Heart left ventricle (tissue), 16 donors: ENCODE measurements around the gene DTX1. TPM values are rescaled to one million over a fixed set of nuclear protein-coding genes. Genes with fewer than 3 reads are reported as not detected.

Source experiments
- ATAC-seq, 4 donors: fragments of 200-7000 bp; cut with Tn5 transposase; one replicate each; pipeline ENCODE4 v1.9.1; 2020 to 2022; ENCODE audit warnings: moderate library complexity in 4 of 4, mild to moderate bottlenecking in 3 of 4, moderate number of reproducible peaks in 1 of 4
- DNase-seq, 5 donors: peaks; one replicate each; pipeline ENCODE4 v3.0.0-alpha.2; 2020
- H3K27ac ChIP-seq, 12 donors: fragments of 200-600 bp; sonication (generic) in 4 of 12; one replicate each; pipeline versions ENCODE4 v1.5.0 to v1.8.0; 2016 to 2022; ENCODE audit warnings: mild to moderate bottlenecking in 2 of 12
- H3K27me3 ChIP-seq, 9 donors: fragments of 200-600 bp; sonication (generic) in 2 of 9; one replicate each; pipeline versions ENCODE4 v1.5.1 to v1.8.0; 2016 to 2022; ENCODE audit warnings: mild to moderate bottlenecking in 3 of 9
- H3K36me3 ChIP-seq, 9 donors: fragments of 200-600 bp; sonication (generic) in 2 of 9; one replicate each; pipeline versions ENCODE4 v1.5.0 to v1.8.0; 2018 to 2022; ENCODE audit warnings: mild to moderate bottlenecking in 2 of 9
- H3K4me1 ChIP-seq, 12 donors: fragments of 200-600 bp; sonication (generic) in 4 of 12; one replicate each; pipeline versions ENCODE4 v1.5.0 to v1.8.0; 2016 to 2022; ENCODE audit warnings: mild to moderate bottlenecking in 3 of 12
- H3K4me3 ChIP-seq, 12 donors: fragments of 200-600 bp; sonication (generic) in 4 of 12; one replicate each; pipeline versions ENCODE4 v1.5.0 to v1.8.0; 2017 to 2022; ENCODE audit warnings: mild to moderate bottlenecking in 9 of 12, moderate library complexity in 4 of 12
- H3K9me3 ChIP-seq, 12 donors: fragments of 200-600 bp; sonication (generic) in 4 of 12; one replicate each; pipeline versions ENCODE4 v1.5.0 to v1.8.0; 2016 to 2022; ENCODE audit warnings: mild to moderate bottlenecking in 1 of 12
- POLR2A ChIP-seq, 2 donors: fragments of 450-650 bp; IDR thresholded peaks; one replicate each; pipeline ENCODE4 v1.6.1; 2017; ENCODE audit warnings: antibody characterized with exemption in 2 of 2, mild to moderate bottlenecking in 2 of 2, moderate library complexity in 2 of 2
- WGBS, 4 donors: extraction: QIAGEN DNeasy Blood & Tissue Kit in 2 of 4; methylation state at CpG; one replicate each; pipeline versions ENCODE4 v1.1.5 to v1.1.7; 2013 to 2018; 5-methylcytosine and 5-hydroxymethylcytosine counted together
- intact Hi-C, 10 donors: fragments of 100-400 bp; cut with DNase I; formaldehyde crosslinking; loops; one replicate each; pipeline versions ENCODE4 v1.11.1 to v1.14.2; 2022
- polyA plus RNA-seq, 2 donors: library from polyadenylated mRNA; stranded (reverse); fragments of 200-250 nt; gene quantifications; one replicate each; pipeline ENCODE4 v1.2.3, GENCODE V29; 2013
- total RNA-seq, 9 donors: library from RNA; depleted of rRNA in 2 of 9; stranded (reverse); fragments of >200 nt in 2 of 9; fragmentation: NEBNext Ultra II Directional in 3 of 9; extraction: Animal tissue kit (Norgen Biotek cat#: 25700) in 3 of 9; gene quantifications; one replicate each; pipeline versions ENCODE4 v1.1.0 to v1.2.4, GENCODE V29; 2016 to 2023
- TF ChIP-seq, protein P1 (sequence below), 12 donors: fragments of 200-600 bp; sonication (generic) in 4 of 12; IDR thresholded peaks; one replicate each; pipeline versions ENCODE4 v1.5.0 to v1.8.0; 2018 to 2022; ENCODE audit warnings: antibody characterized with exemption in 12 of 12, mild to moderate bottlenecking in 5 of 12
- donor health status: ischemic (EF 13 %, LVEDD 7.1; RV severe dilation, severe dysfunction).
- donor health status: healthy with polysubstance abuse.
- donor health status: DM: no; HTN: yes; CAD: no.
- donor health status: DM: no; HTN: no; CAD: no.
- donor health status: ischemic (EF 25% LVEDD 6.9; RV normal size, moderate dysfunction).
- donor health status: ischemic (EF 25% LVEDD 5.7; RV mildly dilated, moderate dysfunction).
- donor health status: healthy.
- donor health status: DM: yes; HTN: yes; CAD: no.
- donor health status: ischemic (EF 35%, LVEDD 5.7; RV mildly dilated, moderate dysfunction).
- donor health status: nonischemic (EF 11% LVEDD 7.7; RV severe dilation, severe dysfunction).
- donor health status: DM: yes; HTN: yes; CAD: no.
- donor health status: PGD.
- donor health status: ischemic (EF 29% LVEDD 5.4; RV normal size, mild dysfunction).
- donor health status: nonischemic (EF 23%, LVEDD 6.1; RV moderate dilation, normal function).

The DTX1 gene
- total and polyA plus RNA-seq, 11 donors = 0.50 to 3.2 (median 1.8) TPM

DNA sequence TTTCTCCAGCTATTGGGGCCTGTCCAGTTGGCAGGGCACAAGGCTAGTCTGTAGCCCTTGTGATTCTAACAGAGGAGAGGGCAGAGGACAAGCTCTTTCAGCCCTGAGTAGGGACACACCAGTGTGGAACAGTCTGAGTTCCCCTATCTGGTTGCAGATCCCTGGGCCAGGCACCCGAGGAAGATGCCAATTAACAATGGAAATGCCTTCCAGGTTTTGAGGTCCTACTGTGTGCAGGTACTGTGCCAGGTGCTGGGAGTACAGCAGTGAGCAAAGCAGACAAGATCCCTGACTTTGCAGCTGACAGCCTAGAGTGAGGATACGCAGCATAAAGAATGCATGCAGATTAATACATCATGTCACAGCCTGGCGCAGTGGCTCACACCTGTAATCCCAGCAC, 17.1 kb downstream of the DTX1 start:
- ATAC-seq = no peak
- H3K9me3 ChIP-seq = no peaks in the 10 kb centered on the region
- no peak overlapping the region for H3K27ac ChIP-seq
- no peak overlapping the region for H3K4me3 ChIP-seq
- peaks cover 0 to 14% (median 5%) of the 10 kb centered on the region in 9 donors for H3K27me3 ChIP-seq
- DNase-seq = no peak
- TF ChIP-seq, protein P1, sequence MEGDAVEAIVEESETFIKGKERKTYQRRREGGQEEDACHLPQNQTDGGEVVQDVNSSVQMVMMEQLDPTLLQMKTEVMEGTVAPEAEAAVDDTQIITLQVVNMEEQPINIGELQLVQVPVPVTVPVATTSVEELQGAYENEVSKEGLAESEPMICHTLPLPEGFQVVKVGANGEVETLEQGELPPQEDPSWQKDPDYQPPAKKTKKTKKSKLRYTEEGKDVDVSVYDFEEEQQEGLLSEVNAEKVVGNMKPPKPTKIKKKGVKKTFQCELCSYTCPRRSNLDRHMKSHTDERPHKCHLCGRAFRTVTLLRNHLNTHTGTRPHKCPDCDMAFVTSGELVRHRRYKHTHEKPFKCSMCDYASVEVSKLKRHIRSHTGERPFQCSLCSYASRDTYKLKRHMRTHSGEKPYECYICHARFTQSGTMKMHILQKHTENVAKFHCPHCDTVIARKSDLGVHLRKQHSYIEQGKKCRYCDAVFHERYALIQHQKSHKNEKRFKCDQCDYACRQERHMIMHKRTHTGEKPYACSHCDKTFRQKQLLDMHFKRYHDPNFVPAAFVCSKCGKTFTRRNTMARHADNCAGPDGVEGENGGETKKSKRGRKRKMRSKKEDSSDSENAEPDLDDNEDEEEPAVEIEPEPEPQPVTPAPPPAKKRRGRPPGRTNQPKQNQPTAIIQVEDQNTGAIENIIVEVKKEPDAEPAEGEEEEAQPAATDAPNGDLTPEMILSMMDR (IDR thresholded peaks at IDR 0.05) = no peak
- no peak for TF ChIP-seq POLR2A (IDR thresholded peaks at IDR 0.05)
- peaks cover 0 to 26% (median 12%) of the 10 kb centered on the region in 12 donors for H3K4me1 ChIP-seq
- H3K36me3 ChIP-seq = no peaks in the 10 kb centered on the region
- WGBS, 4 donors = 78 to 85% (median 81%) methylated on average over 3 of the region's 3 CpGs
- intact Hi-C loops = no loop called here

DNA sequence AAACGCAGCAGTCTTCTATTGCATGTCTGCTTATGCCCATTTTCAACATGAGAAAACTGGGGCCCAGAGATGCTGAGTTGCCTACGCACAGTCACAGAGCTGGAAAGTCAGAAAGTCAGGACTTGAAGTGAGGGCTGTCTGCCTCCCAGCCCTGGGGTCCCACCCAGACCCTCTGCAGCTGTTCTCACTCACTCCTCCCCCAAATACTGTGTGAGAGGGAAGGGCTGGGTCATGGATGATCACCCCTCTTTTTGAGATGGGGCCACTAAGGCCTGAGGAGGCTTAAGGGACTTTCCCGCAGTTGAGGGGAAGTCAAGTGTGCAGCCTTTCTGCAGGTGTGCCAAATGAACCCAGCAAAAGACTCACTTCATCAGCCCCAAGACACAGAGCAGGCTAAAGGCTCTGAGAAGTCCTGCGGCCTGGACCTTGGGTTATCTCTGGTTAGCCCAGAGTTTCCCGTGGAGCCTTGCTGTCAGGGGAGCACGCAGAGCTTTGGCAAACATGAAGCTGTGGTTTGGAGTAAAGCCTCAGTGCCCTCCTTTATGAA, 18.7 kb downstream of the DTX1 start:
- DNase-seq = no peak
- WGBS, 4 donors = 73 to 81% (median 76%) methylated on average over 6 of the region's 6 CpGs
- H3K4me1 ChIP-seq = peaks cover 0 to 21% (median 11%) of the 10 kb centered on the region in 12 donors
- H3K27me3 ChIP-seq = peaks cover 0 to 26% (median 5%) of the 10 kb centered on the region in 9 donors
- no peaks in the 10 kb centered on the region for H3K9me3 ChIP-seq
- intact Hi-C loops = no loop called here
- H3K27ac ChIP-seq = no peak overlapping the region
- H3K36me3 ChIP-seq = no peaks in the 10 kb centered on the region
- no peak for TF ChIP-seq POLR2A (IDR thresholded peaks at IDR 0.05)
- TF ChIP-seq, protein P1 (IDR thresholded peaks at IDR 0.05) = no peak
- H3K4me3 ChIP-seq = no peak overlapping the region
- no peak for ATAC-seq

DNA sequence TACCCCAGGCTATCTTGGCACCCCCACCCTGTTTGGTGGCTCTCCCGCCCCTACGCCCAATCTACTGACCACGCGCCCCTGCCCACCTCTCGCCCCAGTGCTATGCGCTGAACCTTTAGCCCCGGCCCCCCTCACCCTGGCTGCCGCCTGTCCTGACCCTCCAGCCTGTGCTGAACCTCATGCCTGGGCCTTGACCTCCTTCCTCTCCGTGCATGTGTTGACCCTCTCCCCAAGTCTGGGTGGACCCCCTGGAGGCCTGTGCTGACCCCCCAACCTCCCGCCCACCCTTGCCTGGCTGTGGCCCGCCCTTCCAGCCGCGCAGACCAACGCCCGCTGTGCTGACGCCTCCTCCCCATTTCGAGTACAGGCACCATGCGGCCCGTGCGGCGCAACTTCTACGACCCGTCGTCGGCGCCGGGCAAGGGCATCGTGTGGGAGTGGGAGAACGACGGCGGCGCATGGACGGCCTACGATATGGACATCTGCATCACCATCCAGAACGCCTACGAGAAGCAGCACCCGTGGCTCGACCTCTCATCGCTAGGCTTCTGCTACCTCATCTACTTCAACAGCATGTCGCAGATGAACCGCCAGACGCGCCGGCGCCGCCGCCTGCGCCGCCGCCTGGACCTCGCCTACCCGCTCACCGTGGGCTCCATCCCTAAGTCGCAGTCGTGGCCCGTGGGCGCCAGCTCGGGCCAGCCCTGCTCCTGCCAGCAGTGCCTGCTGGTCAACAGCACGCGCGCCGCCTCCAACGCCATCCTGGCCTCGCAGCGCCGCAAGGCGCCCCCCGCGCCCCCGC, 20.7 kb downstream of the DTX1 start:
- no peaks in the 10 kb centered on the region for H3K36me3 ChIP-seq
- peaks cover 0 to under 1% (median 0%) of the 10 kb centered on the region in 12 donors for H3K4me1 ChIP-seq
- H3K27ac ChIP-seq = no peak overlapping the region
- no peak overlapping the region for H3K4me3 ChIP-seq
- ATAC-seq (no peak), DNase-seq (no peak)
- no peaks in the 10 kb centered on the region for H3K9me3 ChIP-seq
- 40 to 55% (median 47%) methylated on average over 39 to 70 of the region's 70 CpGs for WGBS, 4 donors
- TF ChIP-seq, protein P1 (IDR thresholded peaks at IDR 0.05) = no peak
- no peak for TF ChIP-seq POLR2A (IDR thresholded peaks at IDR 0.05)
- intact Hi-C loops = no loop called here
- H3K27me3 ChIP-seq = peaks cover 0 to 26% (median 5%) of the 10 kb centered on the region in 9 donors

DNA sequence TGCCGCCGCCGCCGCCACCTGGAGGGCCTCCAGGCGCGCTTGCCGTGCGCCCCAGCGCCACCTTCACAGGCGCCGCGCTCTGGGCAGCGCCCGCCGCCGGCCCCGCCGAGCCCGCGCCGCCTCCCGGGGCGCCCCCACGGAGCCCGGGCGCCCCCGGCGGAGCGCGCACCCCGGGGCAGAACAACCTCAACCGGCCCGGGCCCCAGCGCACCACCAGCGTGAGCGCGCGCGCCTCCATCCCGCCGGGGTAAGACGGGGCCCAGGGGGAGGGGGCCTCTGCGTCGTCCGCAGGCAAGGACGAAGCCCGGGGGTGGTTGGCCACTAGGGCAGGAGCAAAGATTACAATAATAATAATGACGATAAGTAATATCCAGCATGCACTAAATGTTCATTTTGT, 21.3 kb downstream of the DTX1 start:
- ATAC-seq (no peak), DNase-seq (no peak)
- no peak overlapping the region for H3K27ac ChIP-seq
- H3K4me1 ChIP-seq = no peaks in the 10 kb centered on the region
- WGBS, 4 donors = 31 to 60% (median 49%) methylated on average over 35 to 48 of the region's 48 CpGs
- TF ChIP-seq, protein P1 (IDR thresholded peaks at IDR 0.05) = no peak
- no peak for TF ChIP-seq POLR2A (IDR thresholded peaks at IDR 0.05)
- peaks cover 0 to 26% (median 5%) of the 10 kb centered on the region in 9 donors for H3K27me3 ChIP-seq
- no peaks in the 10 kb centered on the region for H3K9me3 ChIP-seq
- no peaks in the 10 kb centered on the region for H3K36me3 ChIP-seq
- intact Hi-C loops = no loop called here
- no peak overlapping the region for H3K4me3 ChIP-seq
